LNCaP clone FGC (cell line): ENCODE data around the gene SYPL1.

Source experiments
- DNase-seq: peaks from one replicate; pipeline ENCODE4 v3.0.0-alpha.2; 2011; ENCODE audit warnings: low read depth
- H3K4me3 ChIP-seq: 2 replicates; pipeline ENCODE4 v1.5.1; 2011; ENCODE audit warnings: mild to moderate bottlenecking, low read depth, low read length, control low read depth
- CTCF ChIP-seq: IDR thresholded peaks from 2 replicates; pipeline ENCODE4 v1.5.1; 2012; ENCODE audit warnings: mild to moderate bottlenecking; ENCODE audit not compliant: control insufficient read depth, insufficient read depth; ENCODE audit errors: extremely low read depth

Gene SYPL1

GRCh38 chr7:106054156-106054910 lies 57.8 kb downstream of the SYPL1 start:
- H3K4me3 ChIP-seq, result no peak overlapping the region
- no peak for DNase-seq
- TF ChIP-seq CTCF, result no peak

- no peak overlapping the region for H3K4me3 ChIP-seq
- no peak for TF ChIP-seq CTCF
- DNase-seq, result no peak
Observed at GRCh38 chr7:106053109-106053508, 59.0 kb downstream of the SYPL1 start.

- no peak for TF ChIP-seq CTCF
- no peak for DNase-seq
- H3K4me3 ChIP-seq, result no peak overlapping the region
Observed at GRCh38 chr7:106052681-106053080, 59.4 kb downstream of the SYPL1 start.

GRCh38 chr7:106050746-106051117 lies 61.4 kb downstream of the SYPL1 start:
- no peak for DNase-seq
- no peak for TF ChIP-seq CTCF

GRCh38 chr7:106050002-106050745 lies 61.9 kb downstream of the SYPL1 start:
- TF ChIP-seq CTCF, result no peak
- DNase-seq, result no peak

More at GRCh38 chr7:106050746-106051117, 61.4 kb downstream of the SYPL1 start:
- no peak overlapping the region for H3K4me3 ChIP-seq

GRCh38 chr7:106049139-106049752 lies 62.9 kb downstream of the SYPL1 start:
- no peak for TF ChIP-seq CTCF
- no peak overlapping the region for H3K4me3 ChIP-seq
- no peak for DNase-seq

More at GRCh38 chr7:106050002-106050745, 61.9 kb downstream of the SYPL1 start:
- no peak overlapping the region for H3K4me3 ChIP-seq
